ENCODE results near the gene KCNQ1.

KCNQ1 gene

DNA sequence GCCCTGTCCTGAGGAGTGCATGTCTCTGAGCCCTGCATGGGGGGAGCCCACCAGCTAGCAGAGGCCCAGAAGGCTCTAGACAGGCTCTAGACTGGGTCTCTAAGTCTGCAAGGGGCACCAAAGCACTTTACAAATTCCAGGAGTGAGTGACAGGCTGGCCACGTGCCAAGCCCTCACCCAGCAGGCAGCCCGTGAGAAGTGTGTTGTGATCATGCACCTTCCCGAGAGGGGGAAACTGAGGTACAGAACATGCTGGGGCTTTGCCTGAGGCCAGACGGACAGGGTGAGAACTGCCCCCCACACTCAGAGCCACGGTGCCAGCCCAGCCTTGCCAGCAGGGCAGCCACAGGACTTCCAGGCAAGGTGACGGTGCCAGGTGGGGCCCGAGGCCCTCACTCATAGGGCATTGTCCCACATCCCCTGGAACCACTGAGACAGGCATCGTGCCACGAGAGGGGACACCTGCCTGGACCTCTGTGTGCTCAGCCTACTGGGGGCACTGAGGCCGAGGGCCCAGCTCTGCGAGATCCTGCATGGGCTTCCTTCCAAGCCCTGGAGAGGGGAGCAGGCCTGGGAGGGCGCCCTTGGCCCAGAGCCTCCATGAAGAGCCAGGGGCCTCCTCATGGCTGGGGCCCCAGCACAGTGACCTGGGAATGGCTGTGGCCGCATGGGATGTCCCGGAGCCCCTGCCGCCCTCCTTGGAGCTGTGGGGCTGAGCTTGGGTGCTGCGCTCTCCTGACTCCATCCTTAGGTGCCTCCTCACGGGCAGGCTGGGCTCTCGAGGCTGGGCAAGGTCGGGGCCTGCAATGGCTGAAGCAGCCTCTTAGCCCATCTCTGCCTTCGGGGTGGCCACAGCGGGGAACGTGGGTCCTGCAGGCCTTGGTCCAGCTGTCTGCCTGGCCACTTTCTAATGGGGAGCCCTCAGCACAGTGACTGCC, 133.5 kb downstream of the KCNQ1 start:
- no peak for DNase-seq (ENCODE audit: low read depth in 2 of 2)

GRCh38 chr11:2578929-2579270, 134.1 kb downstream of the KCNQ1 start:
- no peak for DNase-seq (ENCODE audit: low read depth in 2 of 2)

DNA sequence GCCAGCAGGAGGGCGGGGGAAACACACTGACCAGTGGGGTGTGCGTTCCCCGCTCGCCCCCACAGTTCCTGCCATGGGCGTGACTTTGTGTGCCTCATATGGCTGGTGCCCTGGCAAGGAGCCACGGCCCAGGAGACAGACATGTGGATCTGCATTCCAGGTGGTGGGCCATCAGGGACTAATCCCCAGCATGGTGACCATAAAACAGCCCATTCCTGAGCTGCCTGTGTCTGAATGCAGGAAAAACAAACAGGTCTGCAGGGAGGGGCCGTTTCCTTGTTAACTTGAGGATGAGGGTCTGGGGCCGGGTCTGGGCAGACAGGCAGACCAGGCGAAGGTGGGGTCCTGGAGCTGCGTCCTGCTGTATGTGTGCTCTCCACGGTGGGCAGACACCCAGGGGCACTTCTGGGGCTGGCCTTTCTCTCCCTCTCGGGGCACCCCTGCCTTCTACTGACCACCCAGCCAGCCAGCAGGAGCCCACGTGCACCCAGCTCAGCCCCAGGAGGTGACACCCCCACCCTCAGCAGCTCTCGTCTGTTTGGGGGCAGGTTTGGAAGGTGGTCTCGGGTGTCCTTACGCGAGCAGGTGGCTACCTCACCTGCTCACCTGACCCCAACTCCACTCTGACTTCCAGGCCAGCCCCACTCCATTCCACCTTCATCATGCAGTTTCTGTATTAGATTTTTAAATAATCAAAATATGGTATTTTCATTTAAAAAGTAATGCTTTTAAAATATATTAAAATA, 134.7 kb downstream of the KCNQ1 start:
- no peak for DNase-seq (ENCODE audit: low read depth in 2 of 2)

- DNase-seq (ENCODE audit: low read depth in 2 of 2) = no peak
Measured at GRCh38 chr11:2580061-2580421, 135.2 kb downstream of the KCNQ1 start.

- no peak for DNase-seq (ENCODE audit: low read depth in 2 of 2)
Measured at GRCh38 chr11:2580571-2581001, 135.8 kb downstream of the KCNQ1 start.

GRCh38 chr11:2581151-2581930, 136.5 kb downstream of the KCNQ1 start:
- no peak for DNase-seq (ENCODE audit: low read depth in 2 of 2)

DNA sequence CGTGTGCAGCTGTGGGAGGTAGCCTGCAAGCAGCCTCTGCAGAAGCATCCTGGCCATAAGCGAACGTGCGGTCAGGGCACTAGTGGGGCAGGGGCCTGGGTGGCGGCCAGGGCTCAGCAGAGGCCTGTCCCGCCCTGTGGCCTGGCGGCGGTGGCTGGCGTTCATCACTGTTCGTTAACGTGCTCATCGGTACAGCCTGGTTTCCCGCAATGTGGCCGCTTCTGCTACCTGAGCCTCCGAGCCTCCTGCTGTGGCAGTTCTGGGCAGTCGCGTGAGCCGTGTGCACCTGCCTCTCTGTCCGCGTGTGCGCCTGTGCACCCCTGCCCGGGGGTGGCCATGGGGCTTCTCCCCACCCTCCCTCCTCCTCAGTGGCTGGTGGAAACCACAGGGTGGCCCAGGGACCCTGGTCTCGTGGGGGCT, 137.1 kb downstream of the KCNQ1 start:
- no peak for DNase-seq (ENCODE audit: low read depth in 2 of 2)

- DNase-seq (ENCODE audit: low read depth in 2 of 2) = no peak
Measured at GRCh38 chr11:2582351-2582945, 137.6 kb downstream of the KCNQ1 start.

DNA sequence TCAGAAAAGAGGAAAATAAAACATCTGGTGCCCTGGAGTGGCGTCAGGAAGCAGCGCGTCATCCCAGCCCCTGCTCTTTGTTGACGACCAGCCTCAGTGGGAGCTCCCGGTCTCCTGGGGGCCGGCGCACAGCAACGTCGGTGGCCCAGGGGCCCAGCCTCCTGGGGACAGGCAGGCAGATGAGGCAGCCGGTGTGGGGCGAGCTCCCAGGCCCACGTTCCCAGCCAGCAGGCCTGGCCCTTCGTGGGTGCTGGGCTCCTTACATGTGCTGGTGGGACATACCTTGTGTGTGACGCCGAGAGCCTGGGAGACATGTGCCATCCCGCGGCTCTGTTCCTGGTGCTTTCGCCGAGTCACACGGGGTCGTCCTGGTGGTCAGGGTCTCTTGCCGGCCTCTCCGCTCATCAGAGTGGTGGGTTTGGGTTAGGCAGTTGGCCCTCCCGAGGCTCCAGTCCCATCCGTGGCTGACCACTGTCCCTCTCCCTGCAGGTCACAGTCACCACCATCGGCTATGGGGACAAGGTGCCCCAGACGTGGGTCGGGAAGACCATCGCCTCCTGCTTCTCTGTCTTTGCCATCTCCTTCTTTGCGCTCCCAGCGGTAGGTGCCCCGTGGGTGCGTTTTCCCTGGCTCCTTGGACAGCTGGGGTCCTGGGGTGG, 138.3 kb downstream of the KCNQ1 start:
- no peak for DNase-seq (ENCODE audit: low read depth in 2 of 2)

- no peak for DNase-seq (ENCODE audit: low read depth in 2 of 2)
Measured at GRCh38 chr11:2583605-2583958, 138.8 kb downstream of the KCNQ1 start.

GRCh38 chr11:2584434-2584811, 139.6 kb downstream of the KCNQ1 start:
- no peak for DNase-seq (ENCODE audit: low read depth in 2 of 2)

DNA sequence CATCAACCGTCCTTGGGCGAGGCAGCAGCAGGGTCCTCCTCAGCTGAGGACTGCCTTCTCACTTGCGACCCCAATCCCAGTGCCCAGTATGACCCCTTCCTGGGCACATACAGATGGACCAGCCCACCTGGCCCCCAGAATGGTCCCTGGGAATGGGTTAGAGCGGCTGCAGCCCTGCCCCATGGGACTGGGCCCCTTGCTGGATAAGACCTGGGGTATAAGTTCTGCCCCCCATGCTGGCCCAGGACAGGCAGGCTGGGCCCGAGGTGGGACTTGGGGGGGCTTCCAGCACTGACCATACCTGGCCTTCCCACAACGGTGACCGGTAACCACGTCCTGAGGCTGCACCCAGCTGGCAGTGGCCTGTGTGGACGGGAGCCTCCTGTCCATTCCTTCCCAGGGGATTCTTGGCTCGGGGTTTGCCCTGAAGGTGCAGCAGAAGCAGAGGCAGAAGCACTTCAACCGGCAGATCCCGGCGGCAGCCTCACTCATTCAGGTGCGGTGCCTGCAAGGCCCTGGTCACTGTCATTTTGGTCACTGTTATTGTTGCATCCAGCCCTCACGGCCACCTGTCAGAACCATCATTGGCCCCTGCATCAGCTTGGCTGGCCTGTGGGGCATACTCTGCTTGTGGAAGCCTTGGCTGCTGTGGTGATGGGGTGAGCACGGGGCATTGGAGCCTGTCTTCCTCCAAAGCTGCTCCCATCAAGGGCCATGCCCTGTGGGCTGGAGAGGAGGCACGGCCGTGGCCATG, 140.2 kb downstream of the KCNQ1 start:
- DNase-seq (ENCODE audit: low read depth in 2 of 2) = no peak

DNA sequence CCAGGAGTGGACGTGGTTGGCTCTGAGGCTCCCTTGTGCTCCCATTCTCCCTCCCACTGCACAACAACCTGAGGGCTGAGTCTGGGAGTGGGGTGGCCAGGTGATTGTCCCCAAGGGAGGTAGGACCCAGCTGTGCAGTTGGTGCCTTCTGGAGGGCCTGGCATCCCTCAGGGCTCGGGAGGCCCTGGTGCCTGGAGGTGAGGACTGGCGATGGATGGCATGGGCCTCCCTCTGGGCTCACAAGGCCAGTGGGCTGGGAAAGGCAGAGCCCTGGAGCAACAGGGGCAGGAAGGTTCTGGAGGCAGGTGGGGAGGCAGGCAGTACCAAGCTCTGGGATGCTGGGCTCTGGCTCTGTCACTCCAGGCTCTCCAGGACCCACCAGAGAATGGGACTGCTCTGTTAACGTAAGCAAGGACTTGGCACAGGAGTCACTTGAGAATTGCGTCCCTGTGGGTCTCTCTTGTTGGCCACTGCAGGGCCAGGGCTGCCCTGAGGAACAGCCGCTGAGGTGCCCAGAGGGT, 140.8 kb downstream of the KCNQ1 start:
- no peak for DNase-seq (ENCODE audit: low read depth in 2 of 2)

GRCh38 chr11:2586087-2586792, 141.4 kb downstream of the KCNQ1 start:
- no peak for DNase-seq (ENCODE audit: low read depth in 2 of 2)

DNA sequence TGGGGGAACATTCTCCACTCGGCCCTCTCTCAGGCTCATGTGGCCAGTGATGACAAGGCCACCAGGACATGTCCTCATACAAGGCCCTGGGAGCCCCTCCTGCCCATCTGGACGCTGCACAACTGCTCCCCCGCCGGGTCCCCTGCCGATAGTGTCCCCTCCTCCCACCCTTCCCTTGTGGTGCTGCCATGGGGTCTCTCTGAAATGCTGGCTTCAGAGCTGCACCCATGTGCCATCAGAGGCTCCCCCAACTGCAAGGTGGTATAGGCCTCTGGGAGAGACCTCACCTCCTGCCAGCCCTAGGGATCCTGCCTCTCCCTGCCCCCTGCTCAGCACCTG, 142.0 kb downstream of the KCNQ1 start:
- DNase-seq (ENCODE audit: low read depth in 2 of 2) = no peak

DNA sequence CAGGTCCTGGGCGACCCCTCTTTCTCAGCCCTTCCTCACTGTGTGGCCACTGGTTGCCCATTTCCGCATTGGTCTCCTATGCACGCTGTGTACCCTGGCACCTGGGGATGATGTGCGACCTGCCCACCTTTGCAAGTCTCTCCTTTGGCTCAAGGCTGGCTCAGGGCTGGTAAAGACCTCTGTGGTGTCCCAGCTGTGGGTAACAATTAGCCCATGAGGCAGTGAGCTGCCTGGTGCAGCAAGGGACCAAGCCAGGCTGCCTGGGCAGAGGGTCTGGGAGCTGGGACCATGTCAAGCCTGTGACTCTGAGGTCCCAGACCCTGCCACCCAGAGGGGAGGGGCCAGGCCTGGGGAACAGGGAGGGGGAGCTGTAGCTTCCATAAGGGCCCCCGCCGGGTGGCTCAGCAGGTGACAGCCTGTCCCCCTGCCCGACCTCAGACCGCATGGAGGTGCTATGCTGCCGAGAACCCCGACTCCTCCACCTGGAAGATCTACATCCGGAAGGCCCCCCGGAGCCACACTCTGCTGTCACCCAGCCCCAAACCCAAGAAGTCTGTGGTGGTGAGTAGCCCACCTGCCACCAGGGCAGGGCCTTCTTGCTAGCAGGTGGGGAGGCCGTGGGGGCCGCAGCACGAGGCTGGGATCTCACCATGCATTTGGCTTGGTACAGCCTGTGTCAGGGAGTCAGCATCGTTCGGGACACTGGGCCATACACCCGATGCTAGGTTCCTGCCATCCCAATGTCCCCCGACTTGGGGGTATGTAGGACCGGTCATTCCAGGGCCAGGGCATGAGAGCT, 142.5 kb downstream of the KCNQ1 start:
- no peak for DNase-seq (ENCODE audit: low read depth in 2 of 2)

- DNase-seq (ENCODE audit: low read depth in 2 of 2) = no peak
Measured at GRCh38 chr11:2587976-2588748, 143.4 kb downstream of the KCNQ1 start.

DNA sequence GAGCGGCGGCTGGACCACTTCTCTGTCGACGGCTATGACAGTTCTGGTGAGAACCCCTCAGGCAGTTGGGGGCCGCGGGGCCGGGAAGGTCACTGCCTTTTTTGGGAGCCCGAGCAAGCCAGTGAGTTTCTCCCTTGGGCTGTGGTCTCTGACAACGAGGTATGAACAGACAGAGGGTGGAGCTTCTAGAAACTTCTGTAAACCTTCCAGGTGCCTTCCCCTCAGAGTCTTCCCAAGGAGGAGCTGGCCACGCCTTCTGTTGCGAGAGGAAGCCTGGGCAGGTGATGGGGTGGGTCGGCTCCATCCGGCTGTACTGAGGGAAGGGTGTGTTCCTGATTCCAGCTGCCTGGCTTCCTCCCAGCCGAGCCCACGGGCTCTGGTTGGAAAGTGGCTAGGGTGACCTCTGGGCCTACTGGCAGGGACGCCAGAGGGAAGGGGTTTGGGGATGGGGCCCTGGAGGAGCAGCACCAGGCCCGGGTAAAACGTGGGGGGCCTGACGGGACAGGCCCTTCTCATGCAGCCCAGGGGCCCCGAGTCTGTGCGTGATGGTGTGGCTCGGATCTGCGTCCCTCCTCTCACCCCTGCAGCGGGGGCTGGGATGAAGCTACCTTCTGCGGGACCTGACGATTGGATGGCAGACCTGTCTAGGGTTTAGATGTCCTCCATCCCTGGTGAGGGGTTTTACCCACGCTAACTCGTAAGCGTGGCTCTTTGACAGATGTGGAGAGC, 144.2 kb downstream of the KCNQ1 start:
- DNase-seq (ENCODE audit: low read depth in 2 of 2) = no peak

Measured in stimulated activated CD4-positive, alpha-beta T cell treated with anti-CD3 and anti-CD28 coated beads, Interleukin-12 subunit alpha, Interleukin-12 subunit beta, amount 100 ng/mL, for 24 hours (primary cell).